ENCODE measurements around the gene TSHZ2.

TSHZ2 gene

DNA sequence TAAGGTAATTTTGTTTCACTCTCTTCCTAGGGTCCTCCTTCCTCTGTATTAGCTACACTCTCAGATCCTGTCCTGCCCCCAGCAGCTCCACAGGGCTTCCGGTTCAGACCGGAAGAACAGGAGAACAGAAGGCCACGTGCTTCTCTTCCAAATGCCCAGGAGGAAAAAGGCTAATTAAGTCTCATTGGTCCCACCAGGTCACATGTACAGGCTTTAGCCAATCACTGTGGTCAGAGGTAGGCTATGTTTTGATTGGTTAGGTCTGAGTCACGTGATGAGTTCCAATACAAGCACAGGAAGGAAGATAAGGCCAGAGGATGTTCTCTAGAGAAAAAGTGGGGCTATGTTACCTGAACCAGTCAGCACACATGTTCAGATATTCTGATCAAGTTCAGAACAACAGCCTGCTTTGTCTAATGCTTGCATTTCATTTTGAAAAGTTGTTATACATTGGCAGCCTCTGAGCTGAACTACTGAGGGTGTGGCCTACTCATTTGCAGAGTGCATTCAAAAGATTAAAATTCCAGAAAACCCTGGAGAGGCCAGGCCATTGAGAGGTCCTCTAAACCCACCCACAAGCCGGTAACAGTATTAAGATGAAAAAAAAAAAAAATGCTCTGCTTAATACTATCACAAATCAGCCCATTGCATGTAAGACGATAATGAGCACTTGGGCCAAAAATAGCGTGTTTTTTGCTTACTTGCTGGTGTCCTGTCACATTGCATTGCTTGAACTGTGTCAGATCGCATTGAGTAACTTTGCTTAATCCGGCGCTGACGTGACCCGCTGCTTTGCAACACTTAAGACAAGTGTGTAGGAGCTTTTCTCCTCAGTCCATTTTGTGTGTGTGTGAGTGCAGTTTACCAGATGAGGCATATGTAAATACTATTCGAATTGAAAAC, 170.3 kb downstream of the TSHZ2 start:
- no peak for TF ChIP-seq CTCF (IDR thresholded peaks at IDR 0.05; ENCODE audit: insufficient read depth, missing control alignments)
- FAIRE-seq (no peak), DNase-seq (ENCODE audit: insufficient read length, low spot score) (no peak)

DNA sequence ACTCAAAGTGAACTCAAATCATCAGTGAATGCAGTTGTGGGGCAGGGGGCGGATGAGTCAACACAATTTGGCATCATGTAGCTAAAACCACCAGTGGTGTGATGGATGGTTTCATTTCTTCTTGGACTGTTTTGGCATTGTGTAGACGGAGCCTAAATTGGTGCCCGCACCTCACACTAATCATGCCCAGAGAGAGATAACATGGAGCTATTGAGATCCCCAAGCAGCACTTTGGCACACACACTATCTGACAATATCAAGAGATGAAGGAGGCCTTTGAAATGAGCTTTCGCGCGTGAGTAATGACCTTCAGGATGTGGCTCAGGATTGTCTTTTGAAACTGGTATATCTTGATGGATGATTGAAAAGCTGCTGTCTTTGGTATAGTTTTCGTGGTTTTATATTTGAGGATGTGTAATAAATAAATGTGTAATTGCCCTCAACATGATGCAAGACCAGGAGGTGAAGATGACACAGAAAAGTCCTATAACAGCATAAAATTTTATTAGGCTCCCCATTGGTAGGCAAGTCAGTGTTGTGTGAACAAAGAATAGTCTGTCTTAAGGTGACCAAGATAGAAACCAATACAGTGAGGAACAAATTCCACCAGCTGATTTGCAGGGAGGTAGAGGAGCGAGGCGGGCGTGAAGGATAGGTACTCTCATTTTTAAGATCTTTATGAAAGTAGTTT, 174.2 kb downstream of the TSHZ2 start:
- FAIRE-seq (no peak), DNase-seq (ENCODE audit: insufficient read length, low spot score) (no peak)
- TF ChIP-seq CTCF (IDR thresholded peaks at IDR 0.05; ENCODE audit: insufficient read depth, missing control alignments), result no peak

- FAIRE-seq (no peak), DNase-seq (ENCODE audit: insufficient read length, low spot score) (no peak)
- no peak for TF ChIP-seq CTCF (IDR thresholded peaks at IDR 0.05; ENCODE audit: insufficient read depth, missing control alignments)
Measured at GRCh38 chr20:53148771-53149147, 176.6 kb downstream of the TSHZ2 start.

- FAIRE-seq (no peak), DNase-seq (ENCODE audit: insufficient read length, low spot score) (no peak)
- TF ChIP-seq CTCF (IDR thresholded peaks at IDR 0.05; ENCODE audit: insufficient read depth, missing control alignments), result no peak
Measured at GRCh38 chr20:53149148-53149889, 177.2 kb downstream of the TSHZ2 start.

DNA sequence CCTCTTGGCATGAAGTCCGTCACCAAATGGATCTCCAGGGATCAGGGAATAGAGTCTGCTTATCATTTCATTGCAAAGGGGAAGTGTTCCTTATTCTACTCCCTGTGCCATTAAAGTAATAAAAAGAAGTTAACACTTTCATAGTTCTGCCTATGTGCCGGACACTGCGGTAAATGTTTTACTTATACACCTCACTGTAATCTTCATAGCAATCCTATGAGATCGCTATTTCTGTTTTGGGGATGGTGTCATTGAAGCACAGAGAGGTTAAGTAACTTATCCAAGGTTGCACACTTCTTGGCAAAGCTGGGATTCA, 177.7 kb downstream of the TSHZ2 start:
- DNase-seq (ENCODE audit: insufficient read length, low spot score), result no peak
- no peak for FAIRE-seq
- no peak for TF ChIP-seq CTCF (IDR thresholded peaks at IDR 0.05; ENCODE audit: insufficient read depth, missing control alignments)

- DNase-seq (ENCODE audit: insufficient read length, low spot score), result no peak
- no peak for FAIRE-seq
- TF ChIP-seq CTCF (IDR thresholded peaks at IDR 0.05; ENCODE audit: insufficient read depth, missing control alignments), result no peak
Measured at GRCh38 chr20:53150532-53150931, 178.4 kb downstream of the TSHZ2 start.
